GM12878 (cell line): ENCODE data around the gene KCNE2.

Experiments used
- BHLHE40 ChIP-seq, 2 experiments: fragments of 450-650 bp in 1 of 2; IDR thresholded peaks; 2 replicates each; pipeline ENCODE4 v1.6.1; 2011 to 2017; ENCODE audit warnings: low read depth in 2 of 2, borderline replicate concordance in 1 of 2, improper control_type of control experiment in 1 of 2, low read length in 1 of 2, mild to moderate bottlenecking in 1 of 2
- CHD1 ChIP-seq: IDR thresholded peaks from 2 replicates; pipeline ENCODE4 v1.6.1; 2012; ENCODE audit warnings: low read depth, low read length, improper control_type of control experiment
- HCFC1 ChIP-seq: fragments of 150-350 bp; IDR thresholded peaks from 2 replicates; pipeline ENCODE4 v1.6.1; 2014; ENCODE audit warnings: low read length
- JUND ChIP-seq: IDR thresholded peaks from 2 replicates; pipeline ENCODE4 v1.6.1; 2012; ENCODE audit warnings: low read depth, mild to moderate bottlenecking, low read length, improper control_type of control experiment, moderate library complexity
- NFIC ChIP-seq: IDR thresholded peaks from 2 replicates; pipeline ENCODE4 v1.6.1; 2012; ENCODE audit warnings: low read depth, mild to moderate bottlenecking, inconsistent platforms, low read length, moderate library complexity
- POLR2A ChIP-seq: IDR thresholded peaks from 2 replicates; pipeline ENCODE4 v1.6.1; 2011; ENCODE audit warnings: low read depth, mild to moderate bottlenecking, low read length
- POLR2AphosphoS5 ChIP-seq: IDR thresholded peaks from 2 replicates; pipeline ENCODE4 v1.6.1; 2011; ENCODE audit warnings: mild to moderate bottlenecking, low read length, inconsistent platforms
- RAD21 ChIP-seq: IDR thresholded peaks from 2 replicates; pipeline ENCODE4 v1.6.1; 2011; ENCODE audit warnings: mild to moderate bottlenecking, low read depth, low read length, moderate library complexity; ENCODE audit not compliant: insufficient read depth
- TF ChIP-seq, protein P1 (sequence below): fragments of 450-650 bp; IDR thresholded peaks from 2 replicates; pipeline ENCODE4 v1.6.1; 2014; ENCODE audit warnings: mild to moderate bottlenecking
- TF ChIP-seq, protein P2 (sequence below), 3 experiments: IDR thresholded peaks in 2 of 3; conservative IDR thresholded peaks in 1 of 3; 2 replicates each; pipeline ENCODE4 v1.5.1; 2011; ENCODE audit warnings: low read depth in 3 of 3, low read length in 3 of 3, mild to moderate bottlenecking in 3 of 3, control low read depth in 2 of 3, moderate library complexity in 2 of 3, inconsistent platforms in 1 of 3, mixed read lengths in 1 of 3; ENCODE audit not compliant: control insufficient read depth in 2 of 3, insufficient read depth in 1 of 3; ENCODE audit errors: extremely low read depth in 1 of 3

DNA sequence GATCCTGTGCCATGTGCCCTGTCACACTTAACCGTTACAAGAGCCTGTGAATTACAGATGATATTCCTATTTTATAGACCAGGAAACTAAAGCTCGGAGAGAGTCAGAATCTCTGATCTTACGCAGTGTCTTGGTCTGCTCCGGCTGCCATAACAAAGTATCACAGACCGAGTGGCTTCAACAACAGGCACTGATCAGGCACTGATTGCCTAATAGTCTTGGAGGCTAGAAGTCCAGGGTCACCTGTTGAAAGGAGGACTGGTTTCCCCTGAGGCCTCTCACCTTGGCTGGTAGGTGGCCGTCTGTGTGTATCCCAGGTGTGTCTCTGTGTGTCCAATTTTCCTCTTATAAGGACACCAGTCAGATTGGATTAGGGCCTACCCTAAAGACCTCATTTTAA lies 31.5 kb upstream of the KCNE2 start:
- TF ChIP-seq HCFC1 (no peak), BHLHE40 (IDR thresholded peaks at IDR 0.05; ENCODE audit: borderline replicate concordance in 1 of 2, low read depth in 2 of 2, low read length in 1 of 2) (no peak), POLR2AphosphoS5 (no peak), JUND (no peak), POLR2A (no peak), NFIC (no peak), RAD21 (no peak), CHD1 (no peak)
- TF ChIP-seq, protein P1, sequence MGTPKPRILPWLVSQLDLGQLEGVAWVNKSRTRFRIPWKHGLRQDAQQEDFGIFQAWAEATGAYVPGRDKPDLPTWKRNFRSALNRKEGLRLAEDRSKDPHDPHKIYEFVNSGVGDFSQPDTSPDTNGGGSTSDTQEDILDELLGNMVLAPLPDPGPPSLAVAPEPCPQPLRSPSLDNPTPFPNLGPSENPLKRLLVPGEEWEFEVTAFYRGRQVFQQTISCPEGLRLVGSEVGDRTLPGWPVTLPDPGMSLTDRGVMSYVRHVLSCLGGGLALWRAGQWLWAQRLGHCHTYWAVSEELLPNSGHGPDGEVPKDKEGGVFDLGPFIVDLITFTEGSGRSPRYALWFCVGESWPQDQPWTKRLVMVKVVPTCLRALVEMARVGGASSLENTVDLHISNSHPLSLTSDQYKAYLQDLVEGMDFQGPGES, result no peak
- TF ChIP-seq, protein P2, sequence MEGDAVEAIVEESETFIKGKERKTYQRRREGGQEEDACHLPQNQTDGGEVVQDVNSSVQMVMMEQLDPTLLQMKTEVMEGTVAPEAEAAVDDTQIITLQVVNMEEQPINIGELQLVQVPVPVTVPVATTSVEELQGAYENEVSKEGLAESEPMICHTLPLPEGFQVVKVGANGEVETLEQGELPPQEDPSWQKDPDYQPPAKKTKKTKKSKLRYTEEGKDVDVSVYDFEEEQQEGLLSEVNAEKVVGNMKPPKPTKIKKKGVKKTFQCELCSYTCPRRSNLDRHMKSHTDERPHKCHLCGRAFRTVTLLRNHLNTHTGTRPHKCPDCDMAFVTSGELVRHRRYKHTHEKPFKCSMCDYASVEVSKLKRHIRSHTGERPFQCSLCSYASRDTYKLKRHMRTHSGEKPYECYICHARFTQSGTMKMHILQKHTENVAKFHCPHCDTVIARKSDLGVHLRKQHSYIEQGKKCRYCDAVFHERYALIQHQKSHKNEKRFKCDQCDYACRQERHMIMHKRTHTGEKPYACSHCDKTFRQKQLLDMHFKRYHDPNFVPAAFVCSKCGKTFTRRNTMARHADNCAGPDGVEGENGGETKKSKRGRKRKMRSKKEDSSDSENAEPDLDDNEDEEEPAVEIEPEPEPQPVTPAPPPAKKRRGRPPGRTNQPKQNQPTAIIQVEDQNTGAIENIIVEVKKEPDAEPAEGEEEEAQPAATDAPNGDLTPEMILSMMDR (IDR thresholded peaks at IDR 0.05 in 2 of 3, conservative IDR thresholded peaks at IDR 0.05 in 1 of 3; ENCODE audit: control insufficient read depth in 2 of 3, extremely low read depth in 1 of 3, insufficient read depth in 1 of 3, low read depth in 3 of 3, low read length in 3 of 3), result no peak
